Suprapubic skin (tissue), 4 donors: ENCODE results near the gene AMH.

ENCODE experiments used
- CTCF ChIP-seq, 2 donors: fragments of 200-600 bp in 1 of 2; fragments of 450-650 bp in 1 of 2; sonication (generic) in 1 of 2; IDR thresholded peaks; one replicate each; pipeline ENCODE4 v1.5.1; 2016 to 2019; ENCODE audit warnings: antibody characterized with exemption in 2 of 2, mild to moderate bottlenecking in 1 of 2, moderate library complexity in 1 of 2
- POLR2A ChIP-seq, 2 donors: fragments of 450-650 bp; IDR thresholded peaks; one replicate each; pipeline ENCODE4 v1.6.1; 2017; ENCODE audit warnings: antibody characterized with exemption in 2 of 2, mild to moderate bottlenecking in 2 of 2, moderate library complexity in 2 of 2
- POLR2AphosphoS5 ChIP-seq, 3 donors: sonication (generic); formaldehyde crosslinking; IDR thresholded peaks; one replicate each; pipeline ENCODE4 v1.6.1; 2017; ENCODE audit warnings: antibody characterized with exemption in 3 of 3

GRCh38 chr19:2212861-2213711 lies 36.0 kb upstream of the AMH start:
- TF ChIP-seq CTCF (IDR thresholded peaks at IDR 0.05): no peak
- TF ChIP-seq POLR2A (IDR thresholded peaks at IDR 0.05): no peak
- TF ChIP-seq POLR2AphosphoS5 (IDR thresholded peaks at IDR 0.05): no peak
